Adrenal gland (tissue), 12 donors: ENCODE results near the gene SVIL. TPM values are rescaled to one million over a fixed set of nuclear protein-coding genes. Genes with fewer than 3 reads are reported as not detected.

ENCODE experiments used
- DNase-seq, 7 donors: peaks; one replicate each; pipeline ENCODE4 v3.0.0-alpha.2; 2019 to 2020
- H3K27ac ChIP-seq, 5 donors: fragments of 200-600 bp; sonication (generic) in 4 of 5; 1 replicate in 3 of 5; 2 replicates in 2 of 5; pipeline versions ENCODE4 v1.5.1 to v1.8.0; 2016 to 2020; ENCODE audit warnings: mild to moderate bottlenecking in 1 of 5
- H3K27me3 ChIP-seq: fragments of 200-600 bp; 2 replicates; pipeline ENCODE4 v1.8.0; 2021
- H3K36me3 ChIP-seq, 2 donors: fragments of 200-600 bp; replicated peaks in 1 of 2; 1 replicate in 1 of 2; 2 replicates in 1 of 2; pipeline versions ENCODE4 v1.5.1 to v1.8.0; 2018 to 2022
- H3K4me1 ChIP-seq, 2 donors: fragments of 200-600 bp; replicated peaks in 1 of 2; 1 replicate in 1 of 2; 2 replicates in 1 of 2; pipeline versions ENCODE4 v1.5.1 to v1.8.0; 2018 to 2021
- H3K4me3 ChIP-seq, 4 donors: fragments of 200-600 bp; sonication (generic) in 3 of 4; one replicate each; pipeline ENCODE4 v1.5.1; 2016 to 2018
- H3K9me3 ChIP-seq, 3 donors: fragments of 200-600 bp; sonication (generic) in 1 of 3; replicated peaks in 1 of 3; 1 replicate in 2 of 3; 2 replicates in 1 of 3; pipeline versions ENCODE4 v1.5.1 to v1.8.0; 2016 to 2021
- CTCF ChIP-seq, 6 experiments: fragments of 450-650 bp in 4 of 6; fragments of 200-600 bp in 2 of 6; sonication (generic) in 1 of 6; IDR thresholded peaks; 1 replicate in 5 of 6; 2 replicates in 1 of 6; pipeline versions ENCODE4 v1.5.1 to v1.8.0; 2016 to 2021; ENCODE audit warnings: antibody characterized with exemption in 6 of 6, mild to moderate bottlenecking in 2 of 6, moderate library complexity in 1 of 6
- POLR2A ChIP-seq, 2 donors: fragments of 450-650 bp; IDR thresholded peaks; one replicate each; pipeline ENCODE4 v1.6.1; 2017; ENCODE audit warnings: antibody characterized with exemption in 2 of 2, mild to moderate bottlenecking in 2 of 2, moderate library complexity in 1 of 2
- WGBS, 4 donors: extraction: QIAGEN DNeasy Blood & Tissue Kit in 2 of 4; methylation state at CpG; one replicate each; pipeline versions ENCODE4 v1.1.5 to v1.1.7; 2013 to 2017; 5-methylcytosine and 5-hydroxymethylcytosine counted together
- intact Hi-C, 2 donors: fragments of 100-400 bp; cut with DNase I; formaldehyde crosslinking; loops; one replicate each; pipeline versions ENCODE4 v1.14.1 to v1.15.0; 2022 to 2023
- polyA plus RNA-seq, 3 donors: library from polyadenylated mRNA; stranded (reverse); fragments of 200-250 nt in 2 of 3; fragments of 350-450 nt in 1 of 3; fragmentation: Illumina TruSeq in 1 of 3; extraction: RNeasy Lipid Tissue Mini Kit (QIAGEN cat#74804) in 1 of 3; gene quantifications; one replicate each; pipeline ENCODE4 v1.2.3, GENCODE V29; 2013 to 2014
- total RNA-seq, 9 donors: library from RNA; depleted of rRNA in 4 of 9; stranded (reverse); fragments of >200 nt in 4 of 9; fragments of 120-200 nt in 1 of 9; fragmentation: NEBNext Ultra II Directional in 1 of 9; extraction: Animal tissue kit (Norgen Biotek cat#: 25700) in 1 of 9; gene quantifications; one replicate each; pipeline versions ENCODE4 v1.1.0 to v1.2.4, GENCODE V29; 2013 to 2023
- donor health status: healthy with polysubstance abuse.
- donor health status: Bipolar disorder and iron deficiency.
- donor health status: DM: yes; HTN: yes; CAD: no.
- donor health status: DM: no; HTN: no; CAD: no.
- donor health status: DM: no; HTN: no; CAD: no.
- donor health status: DM: yes; HTN: yes; CAD: no.

Gene SVIL
- total and polyA plus RNA-seq, 12 donors, result 6.7 to 73.1 (median 26.0) TPM

DNA sequence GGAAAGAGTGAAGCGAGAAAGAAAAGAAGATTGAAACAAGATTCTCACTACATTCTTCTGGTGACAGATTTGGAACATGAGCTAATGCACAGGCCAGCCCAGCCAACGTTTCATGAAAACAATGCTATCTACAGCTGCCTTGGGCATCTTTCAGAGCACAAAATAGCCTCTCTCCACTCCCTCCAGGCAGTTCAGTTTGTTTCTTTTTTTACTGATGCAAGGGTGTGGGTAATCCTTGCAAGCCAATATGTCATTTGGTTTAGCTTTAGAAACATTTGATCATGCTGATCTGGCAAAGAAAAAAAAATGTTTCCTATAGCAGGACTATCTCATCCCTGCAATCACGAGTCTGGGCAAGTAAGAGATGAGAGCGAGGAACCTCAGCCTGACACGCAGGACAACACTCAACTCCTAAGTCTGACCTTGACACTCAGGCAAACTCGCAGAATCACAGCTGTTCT is 35.9 kb downstream of the SVIL start:
- 30 to 38% (median 32%) methylated on average over 6 of the region's 6 CpGs for WGBS, 4 donors
- peak in 1 of 2 donors; percentile 18 for TF ChIP-seq POLR2A (IDR thresholded peaks at IDR 0.05)
- no peak for TF ChIP-seq CTCF (IDR thresholded peaks at IDR 0.05)
- H3K27me3 ChIP-seq, result no peaks in the 10 kb centered on the region
- peak in 6 of 7 donors; percentile 48 to 73 (median 68) for DNase-seq
- peak overlapping the region in 3 of 5 donors; percentile 77 to 87 (median 81) for H3K27ac ChIP-seq
- H3K4me1 ChIP-seq, result peaks cover 4 to 21% of the 10 kb centered on the region in 2 donors
- no peak overlapping the region for H3K4me3 ChIP-seq
- intact Hi-C loops, result no loop called here
- no peaks in the 10 kb centered on the region for H3K9me3 ChIP-seq
- H3K36me3 ChIP-seq, result no peaks in the 10 kb centered on the region

- Histone ChIP-seq H3K4me1 (peaks cover 4 to 28% of the 10 kb centered on the region in 2 donors), H3K36me3 (no peaks in the 10 kb centered on the region), H3K4me3 (no peak overlapping the region), H3K27ac (no peak overlapping the region), H3K9me3 (no peaks in the 10 kb centered on the region), H3K27me3 (no peaks in the 10 kb centered on the region)
- peak in 1 of 7 donors; percentile 16 for DNase-seq
- 91 to 93% (median 92%) methylated on average over 11 of the region's 11 CpGs for WGBS, 4 donors
- TF ChIP-seq POLR2A (IDR thresholded peaks at IDR 0.05), result no peak
- intact Hi-C loops, result no loop called here
Measured at GRCh38 chr10:29596826-29597225, 37.9 kb downstream of the SVIL start.

DNA sequence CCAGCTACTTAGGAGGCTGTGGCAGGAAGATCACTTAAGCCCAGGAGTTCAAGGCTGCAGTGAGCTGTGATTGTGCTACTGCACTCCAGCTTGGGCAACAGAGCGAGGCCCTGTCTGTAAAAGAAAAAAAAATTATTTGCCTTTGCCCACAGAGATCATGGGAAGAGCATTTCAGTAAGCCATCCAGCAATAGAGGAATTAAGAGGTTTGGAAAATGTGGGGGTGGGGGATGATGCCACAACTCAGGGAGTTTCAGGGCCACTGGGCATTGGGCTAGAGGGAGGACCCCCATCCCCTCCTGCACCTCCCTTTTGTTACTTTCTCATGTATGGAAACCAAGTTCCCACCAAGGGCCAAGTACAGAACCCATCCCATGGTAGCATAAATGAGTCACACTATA is 38.4 kb downstream of the SVIL start:
- Histone ChIP-seq H3K27me3 (no peaks in the 10 kb centered on the region), H3K36me3 (no peaks in the 10 kb centered on the region), H3K9me3 (no peaks in the 10 kb centered on the region), H3K4me1 (peaks cover 4 to 28% of the 10 kb centered on the region in 2 donors), H3K27ac (no peak overlapping the region), H3K4me3 (no peak overlapping the region)
- intact Hi-C loops, result no loop called here
- TF ChIP-seq POLR2A (IDR thresholded peaks at IDR 0.05), result no peak
- 82 to 92% (median 87%) methylated on average over 1 of the region's 1 CpG for WGBS, 4 donors
- DNase-seq, result peak in 1 of 7 donors; percentile 9

DNA sequence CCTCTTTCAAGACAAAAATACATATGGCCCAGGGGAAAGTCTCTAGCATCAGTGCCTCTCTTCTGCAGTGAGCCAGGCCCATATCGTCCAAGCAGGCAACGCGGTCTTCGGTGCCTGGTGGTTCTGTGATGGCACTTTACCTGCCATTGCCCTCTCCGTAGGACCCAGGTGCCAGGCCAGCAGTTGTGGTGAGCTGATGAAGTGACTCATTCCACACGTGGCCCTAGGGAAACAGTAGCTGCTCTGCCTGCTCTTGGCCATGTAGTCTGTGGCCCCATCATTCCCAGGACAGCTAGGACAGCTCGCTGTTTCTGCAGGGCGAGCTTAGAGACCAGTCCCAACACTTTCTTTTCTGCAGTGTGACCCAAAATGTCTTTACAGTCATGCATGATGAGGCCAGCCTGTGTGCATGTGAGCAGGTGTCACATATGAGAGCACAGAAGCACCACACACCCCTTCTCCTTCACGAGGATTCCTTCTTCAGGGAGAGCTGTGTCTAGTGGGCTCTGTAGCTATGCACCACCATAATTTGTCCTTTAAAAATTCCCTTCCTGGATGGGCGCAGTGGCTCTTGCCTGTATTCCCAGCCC is 39.0 kb downstream of the SVIL start:
- 79 to 94% (median 91%) methylated on average over 8 to 10 of the region's 10 CpGs for WGBS, 4 donors
- DNase-seq, result peak in 1 of 7 donors; percentile 22
- no peaks in the 10 kb centered on the region for H3K9me3 ChIP-seq
- peaks cover 9 to 33% of the 10 kb centered on the region in 2 donors for H3K4me1 ChIP-seq
- H3K36me3 ChIP-seq, result no peaks in the 10 kb centered on the region
- H3K27ac ChIP-seq, result no peak overlapping the region
- intact Hi-C loops, result no loop called here
- no peak for TF ChIP-seq POLR2A (IDR thresholded peaks at IDR 0.05)
- TF ChIP-seq CTCF (IDR thresholded peaks at IDR 0.05), result no peak
- H3K27me3 ChIP-seq, result no peaks in the 10 kb centered on the region
- no peak overlapping the region for H3K4me3 ChIP-seq

GRCh38 chr10:29595146-29595545 is 39.6 kb downstream of the SVIL start:
- Histone ChIP-seq H3K9me3 (no peaks in the 10 kb centered on the region), H3K4me1 (peaks cover 13 to 39% of the 10 kb centered on the region in 2 donors), H3K36me3 (no peaks in the 10 kb centered on the region), H3K27ac (no peak overlapping the region), H3K27me3 (no peaks in the 10 kb centered on the region), H3K4me3 (no peak overlapping the region)
- intact Hi-C loops, result no loop called here
- DNase-seq, result peak in 1 of 7 donors; percentile 8
- WGBS, 4 donors, result 92 to 97% (median 95%) methylated on average over 8 of the region's 8 CpGs
- TF ChIP-seq CTCF (IDR thresholded peaks at IDR 0.05), result no peak
